ENCODE measurements around the gene IQGAP2.

The IQGAP2 gene

GRCh38 chr5:76455531-76456133, 52.5 kb downstream of the IQGAP2 start:
- no peak for TF ChIP-seq CTCF (IDR thresholded peaks at IDR 0.05; ENCODE audit: insufficient read depth, low read length, poor library complexity, severe bottlenecking)
- Histone ChIP-seq H3K4me3 (replicated peaks; ENCODE audit: low read depth, low read length) (no peak overlapping the region), H3K27me3 (replicated peaks; ENCODE audit: control insufficient read depth, insufficient read depth, low read length) (no peaks in the 10 kb centered on the region), H3K36me3 (ENCODE audit: control insufficient read depth, insufficient read depth, low read length) (no peaks in the 10 kb centered on the region)
- no peak for DNase-seq (ENCODE audit: extremely low read depth, insufficient read length)

DNA sequence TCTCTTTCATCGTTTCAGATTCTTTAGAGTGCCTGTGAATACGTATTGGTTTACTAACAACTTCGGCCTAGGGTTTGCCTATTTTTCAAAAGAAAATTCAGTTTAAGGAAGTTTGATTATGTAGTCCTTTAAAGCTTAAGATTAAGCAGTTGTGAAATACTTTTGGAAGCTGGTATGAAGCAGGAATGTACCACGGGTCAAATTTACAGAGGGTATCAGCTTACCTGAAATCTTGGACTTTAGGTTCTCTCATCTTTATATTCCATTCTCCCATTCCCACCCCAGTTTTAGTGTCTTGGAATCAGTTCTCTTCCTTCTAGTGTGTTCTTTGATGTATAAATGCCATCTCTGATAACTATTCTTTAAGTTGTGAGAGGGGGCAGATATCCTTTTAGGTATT, 53.2 kb downstream of the IQGAP2 start:
- DNase-seq (ENCODE audit: extremely low read depth, insufficient read length): no peak
- Histone ChIP-seq H3K36me3 (ENCODE audit: control insufficient read depth, insufficient read depth, low read length) (no peaks in the 10 kb centered on the region), H3K27me3 (replicated peaks; ENCODE audit: control insufficient read depth, insufficient read depth, low read length) (no peaks in the 10 kb centered on the region)

GRCh38 chr5:76457674-76458485, 54.8 kb downstream of the IQGAP2 start:
- no peak overlapping the region for H3K4me3 ChIP-seq (replicated peaks; ENCODE audit: low read depth, low read length)
- H3K36me3 ChIP-seq (ENCODE audit: control insufficient read depth, insufficient read depth, low read length): peaks cover 2% of the 10 kb centered on the region
- TF ChIP-seq CTCF (IDR thresholded peaks at IDR 0.05; ENCODE audit: insufficient read depth, low read length, poor library complexity, severe bottlenecking): no peak
- H3K27me3 ChIP-seq (replicated peaks; ENCODE audit: control insufficient read depth, insufficient read depth, low read length): no peaks in the 10 kb centered on the region
- no peak for DNase-seq (ENCODE audit: extremely low read depth, insufficient read length)

More for the DNA sequence above, 53.2 kb downstream of the IQGAP2 start:
- no peak overlapping the region for H3K4me3 ChIP-seq (replicated peaks; ENCODE audit: low read depth, low read length)
- no peak for TF ChIP-seq CTCF (IDR thresholded peaks at IDR 0.05; ENCODE audit: insufficient read depth, low read length, poor library complexity, severe bottlenecking)

GRCh38 chr5:76458486-76458830, 55.4 kb downstream of the IQGAP2 start:
- Histone ChIP-seq H3K4me3 (replicated peaks; ENCODE audit: low read depth, low read length) (no peak overlapping the region), H3K36me3 (ENCODE audit: control insufficient read depth, insufficient read depth, low read length) (peaks cover 2% of the 10 kb centered on the region), H3K27me3 (replicated peaks; ENCODE audit: control insufficient read depth, insufficient read depth, low read length) (no peaks in the 10 kb centered on the region)
- no peak for TF ChIP-seq CTCF (IDR thresholded peaks at IDR 0.05; ENCODE audit: insufficient read depth, low read length, poor library complexity, severe bottlenecking)
- no peak for DNase-seq (ENCODE audit: extremely low read depth, insufficient read length)

DNA sequence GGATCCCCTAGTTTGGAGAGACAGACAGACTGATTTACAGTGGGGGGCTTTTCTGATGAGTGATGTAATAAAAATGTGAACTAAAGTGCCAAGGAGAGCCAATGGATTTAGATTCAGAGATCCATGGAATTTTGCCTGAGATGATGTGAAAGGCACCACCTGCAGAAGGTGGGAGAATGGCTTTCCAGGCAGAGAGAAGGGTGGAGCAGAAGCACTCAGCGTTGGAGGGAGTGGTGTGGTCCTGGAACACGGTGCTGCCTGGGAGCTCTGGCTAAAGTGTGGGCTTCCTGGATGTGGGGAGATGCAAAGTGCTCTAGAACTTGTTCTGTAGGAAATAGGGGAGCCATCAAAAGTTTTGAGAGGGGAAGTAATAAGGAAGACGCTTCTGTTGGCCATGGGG, 57.0 kb downstream of the IQGAP2 start:
- no peak for DNase-seq (ENCODE audit: extremely low read depth, insufficient read length)
- no peak for TF ChIP-seq CTCF (IDR thresholded peaks at IDR 0.05; ENCODE audit: insufficient read depth, low read length, poor library complexity, severe bottlenecking)

More for the DNA sequence above, 57.0 kb downstream of the IQGAP2 start:
- no peak overlapping the region for H3K4me3 ChIP-seq (replicated peaks; ENCODE audit: low read depth, low read length)
- no peaks in the 10 kb centered on the region for H3K27me3 ChIP-seq (replicated peaks; ENCODE audit: control insufficient read depth, insufficient read depth, low read length)
- peaks cover 2% of the 10 kb centered on the region for H3K36me3 ChIP-seq (ENCODE audit: control insufficient read depth, insufficient read depth, low read length)

All from GM06990 (cell line).